CD14-positive monocyte (primary cell): ENCODE measurements around the gene RNF186. TPM values are rescaled to one million over a fixed set of nuclear protein-coding genes. Genes with fewer than 3 reads are reported as not detected.

Experiments
- DNase-seq, 3 donors: peaks; one replicate each; pipeline ENCODE4 v3.0.0-alpha.2; 2011 to 2022
- H2AFZ ChIP-seq: 2 replicates; pipeline ENCODE4 v1.6.0; 2012; ENCODE audit warnings: mild to moderate bottlenecking, low read depth, low read length, inconsistent platforms; ENCODE audit not compliant: insufficient read depth, poor library complexity, severe bottlenecking
- H3K27ac ChIP-seq, 2 donors: 1 replicate in 1 of 2; 2 replicates in 1 of 2; pipeline ENCODE4 v1.5.1; 2012 to 2013; ENCODE audit warnings: low read length in 2 of 2, control low read depth in 1 of 2, inconsistent platforms in 1 of 2, low read depth in 1 of 2, mild to moderate bottlenecking in 1 of 2
- H3K27me3 ChIP-seq, 2 donors: one replicate each; pipeline versions ENCODE4 v1.6.0 to v1.6.1; 2011 to 2013; ENCODE audit warnings: low read length in 2 of 2; ENCODE audit not compliant: control insufficient read depth in 2 of 2, insufficient read depth in 2 of 2
- H3K36me3 ChIP-seq, 2 donors: replicated peaks in 1 of 2; 1 replicate in 1 of 2; 2 replicates in 1 of 2; pipeline versions ENCODE4 v1.5.1 to v1.6.1; 2012 to 2013; ENCODE audit warnings: low read length in 2 of 2, control low read depth in 1 of 2, inconsistent platforms in 1 of 2, mild to moderate bottlenecking in 1 of 2; ENCODE audit not compliant: insufficient read depth in 2 of 2, control insufficient read depth in 1 of 2
- H3K4me1 ChIP-seq, 2 donors: 1 replicate in 1 of 2; 2 replicates in 1 of 2; pipeline versions ENCODE4 v1.5.1 to v1.6.1; 2012 to 2013; ENCODE audit warnings: low read length in 2 of 2, control low read depth in 1 of 2, inconsistent platforms in 1 of 2, mild to moderate bottlenecking in 1 of 2, moderate library complexity in 1 of 2; ENCODE audit not compliant: insufficient read depth in 2 of 2, control insufficient read depth in 1 of 2
- H3K4me2 ChIP-seq: replicated peaks from 2 replicates; pipeline ENCODE3; 2012; ENCODE audit warnings: low read length, moderate library complexity, mild to moderate bottlenecking; ENCODE audit not compliant: poor library complexity, severe bottlenecking; ENCODE audit errors: extremely low read depth
- H3K4me3 ChIP-seq, 3 experiments: fragments of 200-600 bp in 1 of 3; sonication (generic) in 1 of 3; replicated peaks in 1 of 3; 1 replicate in 2 of 3; 2 replicates in 1 of 3; pipeline ENCODE4 v1.5.1; 2011 to 2013; ENCODE audit warnings: low read length in 3 of 3, mild to moderate bottlenecking in 3 of 3, control low read depth in 2 of 3, low read depth in 2 of 3, inconsistent platforms in 1 of 3, moderate library complexity in 1 of 3
- H3K79me2 ChIP-seq: 2 replicates; pipeline ENCODE4 v1.6.0; 2012; ENCODE audit warnings: mild to moderate bottlenecking, control low read depth, inconsistent platforms, low read length, moderate library complexity; ENCODE audit not compliant: insufficient read depth
- H3K9ac ChIP-seq: 2 replicates; pipeline ENCODE4 v1.6.0; 2017; ENCODE audit warnings: low read length, mild to moderate bottlenecking; ENCODE audit not compliant: insufficient read depth, poor library complexity, severe bottlenecking
- H3K9me3 ChIP-seq, 2 donors: replicated peaks in 1 of 2; 1 replicate in 1 of 2; 2 replicates in 1 of 2; pipeline versions ENCODE4 v1.5.1 to v1.6.1; 2012 to 2013; ENCODE audit warnings: low read length in 2 of 2, control low read depth in 1 of 2; ENCODE audit not compliant: control insufficient read depth in 1 of 2, insufficient read depth in 1 of 2
- H4K20me1 ChIP-seq: 2 replicates; pipeline ENCODE4 v1.6.0; 2012; ENCODE audit warnings: mild to moderate bottlenecking, low read length, control low read depth, moderate library complexity; ENCODE audit not compliant: insufficient read depth
- H3K27ac Mint-ChIP-seq, 7 donors: one replicate each; pipeline ENCODE4 v1.8.0; 2020; ENCODE audit warnings: mild to moderate bottlenecking in 7 of 7, mixed read lengths in 7 of 7, moderate library complexity in 6 of 7, inconsistent platforms in 2 of 7
- H3K27me3 Mint-ChIP-seq, 3 donors: one replicate each; pipeline ENCODE4 v1.8.0; 2021 to 2022; ENCODE audit warnings: low read depth in 3 of 3, mild to moderate bottlenecking in 3 of 3, mixed read lengths in 3 of 3, moderate library complexity in 3 of 3, inconsistent platforms in 1 of 3
- H3K36me3 Mint-ChIP-seq, 2 donors: one replicate each; pipeline ENCODE4 v1.8.0; 2020; ENCODE audit warnings: mixed read lengths in 2 of 2, inconsistent platforms in 1 of 2, mild to moderate bottlenecking in 1 of 2
- H3K4me1 Mint-ChIP-seq: one replicate; pipeline ENCODE4 v1.8.0; 2020; ENCODE audit warnings: mild to moderate bottlenecking, mixed read lengths
- H3K4me3 Mint-ChIP-seq, 2 donors: one replicate each; pipeline ENCODE4 v1.8.0; 2020; ENCODE audit warnings: mild to moderate bottlenecking in 2 of 2, mixed read lengths in 2 of 2, moderate library complexity in 1 of 2
- H3K9me3 Mint-ChIP-seq, 7 donors: one replicate each; pipeline ENCODE4 v1.8.0; 2020 to 2022; ENCODE audit warnings: mixed read lengths in 7 of 7, mild to moderate bottlenecking in 6 of 7, moderate library complexity in 6 of 7, inconsistent platforms in 2 of 7
- CTCF ChIP-seq: fragments of 200-600 bp; IDR thresholded peaks from one replicate; pipeline ENCODE4 v1.8.0; 2022; ENCODE audit warnings: antibody characterized with exemption, mild to moderate bottlenecking
- WGBS: methylation state at CpG from one replicate; pipeline ENCODE4 v1.1.5; 2013; ENCODE audit warnings: missing lambda C conversion rate; ENCODE audit not compliant: insufficient coverage; 5-methylcytosine and 5-hydroxymethylcytosine counted together
- intact Hi-C, 2 donors: fragments of 100-400 bp; cut with micrococcal nuclease; formaldehyde crosslinking; loops; one replicate each; pipeline versions ENCODE4 v1.15.0 to v1.15.1; 2023
- polyA plus RNA-seq, 3 donors: library from polyadenylated mRNA; depleted of rRNA in 1 of 3; unstranded in 2 of 3; stranded (reverse) in 1 of 3; fragments of 300-500 nt in 2 of 3; fragments of >200 nt in 1 of 3; fragmentation: Illumina TruSeq in 2 of 3; gene quantifications; 1 replicate in 2 of 3; 2 replicates in 1 of 3; pipeline ENCODE4 v1.2.3, GENCODE V29; 2012 to 2021

RNF186 gene
- polyA plus RNA-seq, 3 donors = not detected

DNA sequence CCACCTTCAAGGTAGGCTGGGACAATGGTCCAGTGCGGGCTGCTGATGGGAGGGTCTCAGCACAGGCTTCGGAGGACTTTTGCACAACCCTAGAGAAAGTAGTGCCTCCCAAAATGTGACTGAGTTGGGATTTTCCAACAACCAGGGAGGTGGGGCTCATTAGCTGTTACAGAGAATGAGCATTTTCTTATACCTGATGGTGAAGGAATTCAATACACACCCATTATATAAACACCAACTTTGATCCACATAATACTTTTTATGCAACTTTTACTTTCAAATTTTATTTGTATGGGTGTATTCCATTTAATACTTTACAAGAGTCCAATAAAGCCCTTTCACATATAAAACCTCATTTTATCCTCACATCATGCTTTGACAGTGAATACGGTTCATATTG lies 31.3 kb upstream of the RNF186 start:
- H3K27me3 Mint-ChIP-seq = peaks cover 19 to 33% (median 23%) of the 10 kb centered on the region in 3 donors
- Histone ChIP-seq H4K20me1 (no peaks in the 10 kb centered on the region), H3K4me2 (no peak overlapping the region), H3K4me3 (no peak overlapping the region), H3K4me1 (no peaks in the 10 kb centered on the region), H2AFZ (no peak overlapping the region), H3K36me3 (no peaks in the 10 kb centered on the region), H3K9me3 (no peaks in the 10 kb centered on the region), H3K27ac (no peak overlapping the region), H3K9ac (no peak overlapping the region), H3K27me3 (peaks cover 4 to 15% of the 10 kb centered on the region in 2 donors), H3K79me2 (no peaks in the 10 kb centered on the region)
- no peak for DNase-seq
- no peaks in the 10 kb centered on the region for H3K36me3 Mint-ChIP-seq
- 100% methylated on average over 1 of the region's 3 CpGs for WGBS
- TF ChIP-seq CTCF = no peak
- H3K4me3 Mint-ChIP-seq = no peak overlapping the region
- intact Hi-C loops = no loop called here
- H3K4me1 Mint-ChIP-seq = no peaks in the 10 kb centered on the region
- no peak overlapping the region for H3K27ac Mint-ChIP-seq
- peaks cover 0 to 5% (median 0%) of the 10 kb centered on the region in 7 donors for H3K9me3 Mint-ChIP-seq

DNA sequence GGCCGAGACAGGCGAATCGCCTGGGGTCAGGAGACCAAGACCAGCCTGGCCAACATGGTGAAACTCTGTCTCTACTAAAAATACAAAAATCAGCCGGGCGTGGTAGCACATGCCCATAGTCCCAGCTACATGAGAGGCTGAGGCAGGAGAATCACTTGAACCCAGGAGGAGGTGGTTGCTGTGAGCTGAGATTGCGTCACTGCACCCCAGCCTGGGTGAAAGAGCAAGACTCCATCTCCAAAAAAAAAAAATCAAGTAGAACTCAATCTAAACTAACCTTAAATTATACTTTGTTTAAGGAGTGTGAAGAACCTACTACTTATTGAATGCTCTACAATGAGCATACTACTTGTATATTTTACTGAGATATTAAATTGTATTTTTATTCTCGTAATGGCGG lies 30.5 kb upstream of the RNF186 start:
- Histone ChIP-seq H3K9ac (no peak overlapping the region), H3K79me2 (no peaks in the 10 kb centered on the region), H3K9me3 (no peaks in the 10 kb centered on the region), H2AFZ (no peak overlapping the region), H3K27ac (no peak overlapping the region), H3K4me1 (no peaks in the 10 kb centered on the region), H3K27me3 (peaks cover 4 to 15% of the 10 kb centered on the region in 2 donors), H3K4me2 (no peak overlapping the region), H3K36me3 (no peaks in the 10 kb centered on the region), H3K4me3 (no peak overlapping the region), H4K20me1 (no peaks in the 10 kb centered on the region)
- TF ChIP-seq CTCF = no peak
- no peaks in the 10 kb centered on the region for H3K4me1 Mint-ChIP-seq
- peaks cover 18 to 40% (median 21%) of the 10 kb centered on the region in 3 donors for H3K27me3 Mint-ChIP-seq
- no CpG with 5 or more reads among the region's 8 CpGs for WGBS
- intact Hi-C loops = no loop called here
- H3K36me3 Mint-ChIP-seq = no peaks in the 10 kb centered on the region
- H3K27ac Mint-ChIP-seq = no peak overlapping the region
- H3K9me3 Mint-ChIP-seq = peaks cover 0 to 5% (median 0%) of the 10 kb centered on the region in 7 donors
- no peak overlapping the region for H3K4me3 Mint-ChIP-seq
- DNase-seq = no peak
